Measurements from ENCODE around the gene C8G. TPM values are rescaled to one million over a fixed set of nuclear protein-coding genes. Genes with fewer than 3 reads are reported as not detected.

Gene C8G
- total RNA-seq, 2 experiments from 2014 or later = 0.90 TPM; not detected in 1

DNA sequence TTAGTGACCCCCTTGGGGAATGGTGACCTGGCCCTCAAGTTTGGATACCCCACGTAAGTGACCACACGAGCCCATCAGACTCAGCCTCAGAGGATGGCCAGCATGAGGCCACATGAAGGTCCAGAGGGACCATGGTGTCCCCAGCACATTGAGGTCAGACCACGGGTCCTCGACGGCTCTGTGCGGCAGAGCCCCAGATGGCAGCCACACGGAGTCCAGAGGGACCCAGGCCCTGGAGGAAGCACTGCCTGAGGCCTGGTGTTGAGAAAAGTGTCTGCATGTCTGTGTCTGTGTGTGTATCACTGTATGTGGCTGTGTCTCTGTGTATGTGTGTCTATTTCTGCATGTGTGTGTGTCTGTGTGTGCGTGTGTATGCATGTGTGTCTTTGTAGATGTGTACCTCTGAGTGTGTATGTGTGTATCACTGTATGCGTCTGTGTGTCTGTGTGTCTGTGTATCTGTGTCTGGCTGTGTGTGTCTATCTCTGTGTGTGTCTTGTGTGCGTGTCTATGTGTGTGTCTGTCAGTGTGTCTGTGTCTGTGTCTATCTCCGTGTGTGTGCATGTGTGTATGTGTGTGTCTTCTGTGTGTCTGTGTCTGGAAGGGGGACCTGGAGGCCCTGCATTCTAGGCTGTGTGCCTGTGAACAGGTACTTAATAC is 38.7 kb downstream of the C8G start:
- Mint-ChIP-seq H3K36me3 (no peaks in the 10 kb centered on the region), H3K4me3 (no peak overlapping the region), H3K27me3 (peaks cover 24% of the 10 kb centered on the region), H3K4me1 (no peaks in the 10 kb centered on the region), H3K9me3 (no peaks in the 10 kb centered on the region), H3K27ac (no peak overlapping the region)
- no peak for DNase-seq

- Mint-ChIP-seq H3K9me3 (no peaks in the 10 kb centered on the region), H3K4me1 (no peaks in the 10 kb centered on the region), H3K36me3 (no peaks in the 10 kb centered on the region), H3K4me3 (no peak overlapping the region), H3K27ac (no peak overlapping the region), H3K27me3 (peaks cover 24% of the 10 kb centered on the region)
- DNase-seq = no peak
Measured at GRCh38 chr9:136984464-136985026, 39.5 kb downstream of the C8G start.

DNA sequence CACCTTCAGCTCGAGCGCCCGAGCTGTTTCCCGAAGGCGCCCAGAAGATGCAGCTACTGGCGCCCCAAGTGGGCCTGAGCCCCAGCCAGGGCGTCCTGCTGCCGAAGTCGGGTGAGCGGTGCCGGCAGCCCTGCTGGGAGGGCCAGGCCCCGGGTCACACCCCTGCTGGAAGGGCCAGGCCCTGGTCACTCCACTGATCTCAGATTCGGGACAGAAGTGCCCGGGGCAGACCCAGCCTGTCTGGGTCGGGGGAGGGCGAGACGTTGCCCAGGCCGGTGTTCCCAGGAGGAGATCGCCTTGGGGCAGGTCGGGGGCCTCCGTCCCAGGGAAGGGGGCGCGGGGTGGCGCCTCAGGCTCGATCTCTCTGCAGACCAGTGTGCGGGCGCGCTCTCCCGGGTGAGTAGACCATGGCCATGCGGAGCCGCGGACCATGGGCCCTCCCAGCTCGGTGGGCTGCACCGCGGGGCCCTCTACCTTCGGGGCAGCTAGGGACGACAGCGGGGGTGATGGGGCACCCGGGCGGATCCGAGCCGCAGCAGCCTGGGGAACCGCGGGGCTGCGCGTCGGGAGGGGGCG is 40.1 kb downstream of the C8G start:
- H3K4me1 Mint-ChIP-seq = no peaks in the 10 kb centered on the region
- H3K9me3 Mint-ChIP-seq = no peaks in the 10 kb centered on the region
- peaks cover 24% of the 10 kb centered on the region for H3K27me3 Mint-ChIP-seq
- no peaks in the 10 kb centered on the region for H3K36me3 Mint-ChIP-seq
- no peak for DNase-seq
- no peak overlapping the region for H3K4me3 Mint-ChIP-seq
- no peak overlapping the region for H3K27ac Mint-ChIP-seq

GRCh38 chr9:136985853-136986252 is 40.8 kb downstream of the C8G start:
- Mint-ChIP-seq H3K4me1 (no peaks in the 10 kb centered on the region), H3K27ac (no peak overlapping the region), H3K27me3 (peaks cover 24% of the 10 kb centered on the region), H3K4me3 (no peak overlapping the region), H3K9me3 (no peaks in the 10 kb centered on the region), H3K36me3 (no peaks in the 10 kb centered on the region)
- DNase-seq = no peak

- peaks cover 4% of the 10 kb centered on the region for H3K36me3 Mint-ChIP-seq
- no peak for DNase-seq
- H3K4me3 Mint-ChIP-seq = no peak overlapping the region
- no peaks in the 10 kb centered on the region for H3K9me3 Mint-ChIP-seq
- H3K27me3 Mint-ChIP-seq = peaks cover 17% of the 10 kb centered on the region
- no peak overlapping the region for H3K27ac Mint-ChIP-seq
- H3K4me1 Mint-ChIP-seq = peaks cover 13% of the 10 kb centered on the region
Measured at GRCh38 chr9:136988872-136989271, 43.8 kb downstream of the C8G start.

DNA sequence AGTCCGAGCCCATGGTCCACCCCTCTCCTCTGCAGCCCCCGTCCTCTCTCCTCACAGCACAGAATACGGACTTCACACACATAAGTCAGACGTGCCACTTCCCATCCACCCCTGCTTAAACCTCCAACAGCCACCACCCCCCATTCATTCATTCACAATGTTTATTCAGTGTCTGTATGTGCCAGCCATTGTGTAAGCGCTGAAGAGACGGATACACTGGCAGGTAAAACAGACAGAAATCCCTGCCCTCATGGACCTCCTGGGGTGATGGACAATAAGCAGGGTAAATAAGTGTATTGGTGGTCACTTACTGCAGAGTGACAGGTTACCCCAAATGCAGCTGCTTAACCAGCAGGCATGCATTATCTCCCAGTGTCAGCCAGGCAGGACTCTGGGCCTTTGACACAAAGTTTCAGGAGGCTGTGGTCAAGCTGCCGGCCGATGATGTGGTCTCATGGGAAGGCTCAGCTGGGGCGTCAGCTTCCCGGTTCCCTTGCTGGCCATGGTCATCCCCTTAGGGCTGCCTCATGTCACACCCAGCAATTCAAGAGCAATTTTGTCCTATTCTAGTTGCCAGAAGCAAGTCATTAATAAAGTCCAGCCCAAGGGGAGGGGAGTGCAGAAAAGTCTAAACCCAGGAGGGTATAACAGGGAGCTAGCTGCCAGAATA is 45.3 kb downstream of the C8G start:
- Mint-ChIP-seq H3K36me3 (peaks cover 6% of the 10 kb centered on the region), H3K9me3 (no peaks in the 10 kb centered on the region), H3K27me3 (peaks cover 6% of the 10 kb centered on the region), H3K4me3 (no peak overlapping the region), H3K4me1 (peaks cover 15% of the 10 kb centered on the region), H3K27ac (no peak overlapping the region)
- no peak for DNase-seq

GRCh38 chr9:136991993-136992818 is 47.2 kb downstream of the C8G start, which contains the start of gene PAXX:
TSS of gene PAXX (plus strand) at chr9:136992422. CDS start at chr9:136992444, 22 bp downstream.
- Mint-ChIP-seq H3K4me1 (peaks cover 23% of the 10 kb centered on the region), H3K4me3 (peak within 1 kb of the TSS; percentile 87), H3K36me3 (peaks cover 6% of the 10 kb centered on the region), H3K27ac (peak within 1 kb of the TSS; percentile 86), H3K9me3 (no peaks in the 10 kb centered on the region), H3K27me3 (no peaks in the 10 kb centered on the region)
- DNase-seq = peak; percentile 97

DNA sequence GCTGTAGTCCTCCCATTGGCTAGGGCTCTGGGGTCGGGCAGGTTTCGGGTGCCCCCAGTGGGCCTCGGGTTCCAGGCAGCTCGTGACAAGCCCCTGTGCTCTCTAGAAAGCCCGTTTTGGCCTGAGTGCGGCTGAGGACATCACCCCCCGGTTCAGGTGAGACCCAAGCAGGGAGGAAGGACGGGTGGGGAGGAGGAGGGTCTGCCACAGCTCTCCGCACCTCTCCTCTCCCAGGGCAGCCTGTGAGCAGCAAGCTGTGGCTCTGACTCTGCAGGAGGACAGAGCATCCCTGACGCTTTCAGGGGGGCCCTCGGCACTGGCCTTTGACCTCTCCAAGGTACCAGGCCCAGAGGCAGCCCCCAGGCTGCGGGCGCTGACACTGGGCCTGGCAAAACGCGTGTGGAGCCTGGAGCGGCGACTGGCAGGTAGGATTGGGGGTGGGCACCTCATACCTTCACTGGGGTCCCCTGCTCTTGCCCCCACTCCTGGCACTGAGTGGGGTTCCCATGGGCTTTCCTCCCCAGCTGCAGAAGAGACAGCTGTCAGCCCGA is 47.9 kb downstream of the C8G start:
- Mint-ChIP-seq H3K27me3 (no peaks in the 10 kb centered on the region), H3K36me3 (peaks cover 6% of the 10 kb centered on the region), H3K4me3 (peak overlapping the region; percentile 87), H3K27ac (peak overlapping the region; percentile 86), H3K9me3 (no peaks in the 10 kb centered on the region), H3K4me1 (peaks cover 27% of the 10 kb centered on the region)
- no peak for DNase-seq

GRCh38 chr9:136994180-136994887 is 49.3 kb downstream of the C8G start:
- Mint-ChIP-seq H3K9me3 (no peaks in the 10 kb centered on the region), H3K27me3 (no peaks in the 10 kb centered on the region), H3K36me3 (peaks cover 6% of the 10 kb centered on the region), H3K4me3 (no peak overlapping the region), H3K27ac (no peak overlapping the region), H3K4me1 (peaks cover 35% of the 10 kb centered on the region)
- DNase-seq = no peak

GRCh38 chr9:136994888-136995230 is 49.8 kb downstream of the C8G start:
- peaks cover 38% of the 10 kb centered on the region for H3K4me1 Mint-ChIP-seq
- H3K9me3 Mint-ChIP-seq = no peaks in the 10 kb centered on the region
- H3K4me3 Mint-ChIP-seq = no peak overlapping the region
- no peak for DNase-seq
- peaks cover 6% of the 10 kb centered on the region for H3K36me3 Mint-ChIP-seq
- H3K27ac Mint-ChIP-seq = no peak overlapping the region
- H3K27me3 Mint-ChIP-seq = no peaks in the 10 kb centered on the region

- Mint-ChIP-seq H3K36me3 (peaks cover 6% of the 10 kb centered on the region), H3K4me1 (peaks cover 43% of the 10 kb centered on the region), H3K27ac (no peak overlapping the region), H3K9me3 (no peaks in the 10 kb centered on the region), H3K4me3 (no peak overlapping the region), H3K27me3 (no peaks in the 10 kb centered on the region)
- no peak for DNase-seq
Measured at GRCh38 chr9:136995362-136995761, 50.3 kb downstream of the C8G start.

GRCh38 chr9:136995772-136996311 is 50.8 kb downstream of the C8G start:
- H3K9me3 Mint-ChIP-seq = no peaks in the 10 kb centered on the region
- peak overlapping the region; percentile 16 for H3K27ac Mint-ChIP-seq
- no peak for DNase-seq
- peaks cover 47% of the 10 kb centered on the region for H3K4me1 Mint-ChIP-seq
- peaks cover 6% of the 10 kb centered on the region for H3K36me3 Mint-ChIP-seq
- no peak overlapping the region for H3K4me3 Mint-ChIP-seq
- H3K27me3 Mint-ChIP-seq = no peaks in the 10 kb centered on the region
